Smooth muscle cell (in vitro differentiated cells): ENCODE results near the gene PERM1. TPM values are rescaled to one million over a fixed set of nuclear protein-coding genes. Genes with fewer than 3 reads are reported as not detected.
A peak's percentile ranks its signal among the peaks of the same experiment; 100 is the strongest.

Experiments used
- DNase-seq: peaks from one replicate; lab custom pipeline; 2025; ENCODE audit not compliant: unreplicated experiment; lab: John Stamatoyannopoulos, UW
- H2AFZ ChIP-seq: fragments of 200-600 bp; sonication (generic); 2 replicates; pipeline ENCODE4 v1.6.0; 2016; ENCODE audit warnings: antibody characterized with exemption, low read depth, mild to moderate bottlenecking
- H3F3A ChIP-seq: fragments of 200-600 bp; sonication (generic); 2 replicates; pipeline ENCODE4 v1.6.0; 2017; ENCODE audit warnings: antibody characterized with exemption, low read depth
- H3K27ac ChIP-seq: fragments of 200-600 bp; sonication (generic); 2 replicates; pipeline ENCODE4 v1.5.1; 2016; ENCODE audit warnings: low read depth, mild to moderate bottlenecking
- H3K27me3 ChIP-seq: fragments of 200-600 bp; sonication (generic); 2 replicates; pipeline ENCODE4 v1.6.1; 2016; ENCODE audit warnings: low read depth, mild to moderate bottlenecking
- H3K36me3 ChIP-seq: fragments of 200-600 bp; sonication (generic); 2 replicates; pipeline ENCODE4 v1.5.1; 2016; ENCODE audit warnings: low read depth
- H3K4me1 ChIP-seq: fragments of 200-600 bp; sonication (generic); 2 replicates; pipeline ENCODE4 v1.5.1; 2016; ENCODE audit warnings: low read depth
- H3K4me2 ChIP-seq: fragments of 200-600 bp; sonication (generic); 2 replicates; pipeline ENCODE4 v1.6.0; 2016; ENCODE audit warnings: mild to moderate bottlenecking
- H3K4me3 ChIP-seq: fragments of 200-600 bp; sonication (generic); 2 replicates; pipeline ENCODE4 v1.5.1; 2016; ENCODE audit warnings: mild to moderate bottlenecking
- H3K79me2 ChIP-seq: fragments of 200-600 bp; sonication (generic); 2 replicates; pipeline ENCODE4 v1.6.0; 2016; ENCODE audit warnings: low read depth, mild to moderate bottlenecking
- H3K9ac ChIP-seq: fragments of 200-600 bp; sonication (generic); 2 replicates; pipeline ENCODE4 v1.6.0; 2016; ENCODE audit warnings: low read depth
- H3K9me3 ChIP-seq: fragments of 200-600 bp; sonication (generic); replicated peaks from 2 replicates; pipeline ENCODE4 v1.5.1; 2016; ENCODE audit warnings: low read depth
- H4K20me1 ChIP-seq: fragments of 200-600 bp; sonication (generic); 2 replicates; pipeline ENCODE4 v1.6.0; 2016; ENCODE audit warnings: low read depth
- CTCF ChIP-seq: fragments of 200-600 bp; sonication (generic); IDR thresholded peaks from 2 replicates; pipeline ENCODE4 v1.5.1; 2017; ENCODE audit warnings: borderline replicate concordance, mild to moderate bottlenecking, antibody characterized with exemption; ENCODE audit not compliant: insufficient read depth, poor library complexity, severe bottlenecking
- WGBS: methylation state at CpG from one replicate; pipeline ENCODE4 v1.1.7; 2016; ENCODE audit warnings: low lambda C conversion rate; 5-methylcytosine and 5-hydroxymethylcytosine counted together
- polyA plus RNA-seq: library from polyadenylated mRNA; unstranded; fragments of >200 nt; fragmentation: Nextera tagmentation; extraction: Ambion mirVana; gene quantifications from 2 replicates; pipeline ENCODE4 v1.2.1, GENCODE V29; 2016
- total RNA-seq: library from RNA; depleted of rRNA; stranded (reverse); fragments of >200 nt; gene quantifications from 2 replicates; pipeline ENCODE4 v1.2.3, GENCODE V29; 2014

PERM1 gene
- total and polyA plus RNA-seq, 2 experiments from 2014 or later = 2.6 TPM; not detected in 1

GRCh38 chr1:965526-966134 is 16.3 kb downstream of the PERM1 start:
- Histone ChIP-seq H3K4me2 (peak overlapping the region; percentile 85), H3K4me1 (peaks cover 7% of the 10 kb centered on the region)
- WGBS = 81% methylated on average over 18 of the region's 26 CpGs

GRCh38 chr1:964691-965525 is 17.0 kb downstream of the PERM1 start:
- H3K79me2 ChIP-seq = no peaks in the 10 kb centered on the region
- 96% methylated on average over 30 of the region's 51 CpGs for WGBS

More at GRCh38 chr1:965526-966134, 16.3 kb downstream of the PERM1 start:
- no peak for DNase-seq
- Histone ChIP-seq H2AFZ (no peak overlapping the region), H3K9ac (peak overlapping the region; percentile 88), H3F3A (no peaks in the 10 kb centered on the region), H3K27ac (peak overlapping the region; percentile 93), H3K4me3 (peak overlapping the region; percentile 60), H4K20me1 (no peaks in the 10 kb centered on the region), H3K36me3 (no peaks in the 10 kb centered on the region), H3K27me3 (peaks cover 6% of the 10 kb centered on the region), H3K79me2 (no peaks in the 10 kb centered on the region), H3K9me3 (no peaks in the 10 kb centered on the region)
- TF ChIP-seq CTCF = no peak

GRCh38 chr1:963746-964525 is 18.0 kb downstream of the PERM1 start:
- Histone ChIP-seq H4K20me1 (no peaks in the 10 kb centered on the region), H3K79me2 (peaks cover under 1% of the 10 kb centered on the region), H3K27ac (no peak overlapping the region), H2AFZ (no peak overlapping the region), H3K9me3 (no peaks in the 10 kb centered on the region), H3K4me2 (no peak overlapping the region), H3K9ac (no peak overlapping the region), H3F3A (no peaks in the 10 kb centered on the region), H3K27me3 (no peaks in the 10 kb centered on the region), H3K4me3 (no peak overlapping the region), H3K4me1 (peaks cover 7% of the 10 kb centered on the region), H3K36me3 (no peaks in the 10 kb centered on the region)
- no peak for TF ChIP-seq CTCF
- no peak for DNase-seq
- 97% methylated on average over 39 of the region's 47 CpGs for WGBS

More at GRCh38 chr1:964691-965525, 17.0 kb downstream of the PERM1 start:
- Histone ChIP-seq H2AFZ (no peak overlapping the region), H3K9ac (no peak overlapping the region), H4K20me1 (no peaks in the 10 kb centered on the region), H3K27me3 (no peaks in the 10 kb centered on the region), H3K27ac (no peak overlapping the region), H3K9me3 (no peaks in the 10 kb centered on the region), H3K4me2 (no peak overlapping the region), H3F3A (no peaks in the 10 kb centered on the region), H3K4me1 (peaks cover 7% of the 10 kb centered on the region), H3K36me3 (no peaks in the 10 kb centered on the region), H3K4me3 (no peak overlapping the region)
- no peak for TF ChIP-seq CTCF
- DNase-seq = no peak
